Mucosa of descending colon (tissue), 3 donors: ENCODE results near the gene PTX4. TPM values are rescaled to one million over a fixed set of nuclear protein-coding genes. Genes with fewer than 3 reads are reported as not detected.

Experiments used
- ATAC-seq: fragments of 200-7000 bp; cut with Tn5 transposase; one replicate; pipeline ENCODE4 v1.9.1; 2020; ENCODE audit warnings: mild to moderate bottlenecking, moderate library complexity
- DNase-seq, 3 donors: peaks; one replicate each; pipeline ENCODE4 v3.0.0-alpha.2; 2020
- H3K36me3 ChIP-seq: fragments of 200-600 bp; one replicate; pipeline ENCODE4 v1.8.0; 2021; ENCODE audit warnings: low read depth, mild to moderate bottlenecking
- H3K4me1 ChIP-seq: fragments of 200-600 bp; one replicate; pipeline ENCODE4 v1.8.0; 2021; ENCODE audit warnings: low read depth, mild to moderate bottlenecking
- H3K4me3 ChIP-seq: fragments of 200-600 bp; one replicate; pipeline ENCODE4 v1.8.0; 2021; ENCODE audit warnings: mild to moderate bottlenecking
- H3K9me3 ChIP-seq: fragments of 200-600 bp; one replicate; pipeline ENCODE4 v1.8.0; 2021; ENCODE audit warnings: mild to moderate bottlenecking
- CTCF ChIP-seq: fragments of 200-600 bp; IDR thresholded peaks from one replicate; pipeline ENCODE4 v1.8.0; 2022; ENCODE audit warnings: antibody characterized with exemption, mild to moderate bottlenecking
- intact Hi-C, 2 donors: fragments of 100-400 bp; cut with DNase I in 1 of 2; cut with micrococcal nuclease in 1 of 2; formaldehyde crosslinking; loops; one replicate each; pipeline versions ENCODE4 v1.11.0 to v1.11.1; 2022; cut with DNase I, micrococcal nuclease
- total RNA-seq, 3 donors: library from RNA; stranded (reverse); fragmentation: NEBNext Ultra II Directional in 2 of 3; extraction: Animal tissue kit (Norgen Biotek cat#: 25700) in 2 of 3; gene quantifications; one replicate each; pipeline versions ENCODE4 v1.2.1 to v1.2.4, GENCODE V29; 2021 to 2023
- donor health status: DM: no; HTN: no; CAD: no; lungs with moderate emphysema.
- donor health status: DM: no; HTN: no; CAD: no.
- donor health status: DM: no; HTN: yes; CAD: no.

PTX4 gene
- total RNA-seq, 3 donors from 2014 or later = not detected

GRCh38 chr16:1519831-1520230, 31.1 kb upstream of the PTX4 start:
- TF ChIP-seq CTCF = no peak
- ATAC-seq (no peak), DNase-seq (no peak)
- Histone ChIP-seq H3K36me3 (no peaks in the 10 kb centered on the region), H3K4me1 (no peaks in the 10 kb centered on the region), H3K4me3 (no peak overlapping the region), H3K9me3 (no peaks in the 10 kb centered on the region)
- intact Hi-C loops = no loop called here

GRCh38 chr16:1518626-1519135, 29.9 kb upstream of the PTX4 start:
- TF ChIP-seq CTCF = no peak

DNA sequence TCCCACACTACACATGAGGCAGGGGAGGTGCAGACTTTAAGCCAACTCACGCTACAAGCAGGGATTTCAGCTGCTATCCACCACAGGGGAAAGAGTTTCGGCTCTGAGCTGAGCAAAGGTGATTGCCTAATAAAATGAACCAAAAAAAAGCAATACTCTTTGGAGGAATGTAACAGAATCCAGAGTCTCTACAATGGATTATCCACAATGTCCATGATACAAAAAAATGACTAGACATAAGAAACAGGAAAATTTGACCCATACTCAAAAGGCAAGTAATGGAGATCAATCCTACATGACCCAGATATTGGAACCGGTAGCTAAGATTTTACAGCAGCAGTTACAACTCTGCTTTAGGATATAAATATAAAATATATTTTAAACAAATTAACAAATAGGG, 25.8 kb upstream of the PTX4 start:
- DNase-seq (no peak), ATAC-seq (no peak)
- peaks cover 6% of the 10 kb centered on the region for H3K9me3 ChIP-seq
- no peak overlapping the region for H3K4me3 ChIP-seq
- TF ChIP-seq CTCF = no peak
- intact Hi-C loops = no loop called here
- H3K4me1 ChIP-seq = no peaks in the 10 kb centered on the region
- H3K36me3 ChIP-seq = no peaks in the 10 kb centered on the region

More at GRCh38 chr16:1518626-1519135, 29.9 kb upstream of the PTX4 start:
- ATAC-seq (no peak), DNase-seq (no peak)
- H3K4me1 ChIP-seq = no peaks in the 10 kb centered on the region
- intact Hi-C loops = no loop called here
- no peaks in the 10 kb centered on the region for H3K36me3 ChIP-seq
- H3K4me3 ChIP-seq = no peak overlapping the region
- peaks cover 6% of the 10 kb centered on the region for H3K9me3 ChIP-seq

DNA sequence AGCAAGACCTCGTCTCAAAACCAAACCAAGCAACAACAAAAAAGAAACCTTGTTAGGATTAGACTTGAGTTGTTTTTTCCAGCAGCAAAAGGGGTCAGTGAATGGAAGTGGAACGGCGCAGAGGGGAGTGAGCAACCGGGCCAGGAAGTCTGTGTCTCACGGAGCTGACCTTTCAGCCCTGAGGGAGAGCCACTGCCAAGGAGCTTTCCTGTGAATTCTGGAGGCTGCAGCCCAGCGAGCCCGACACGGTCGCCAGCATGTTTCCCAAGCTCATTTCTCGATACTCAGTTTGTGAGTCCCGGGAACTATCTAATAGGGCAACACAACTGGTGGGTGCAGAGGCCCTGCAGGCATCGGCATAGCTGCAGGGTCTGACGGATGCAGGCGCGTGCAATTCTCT, 24.0 kb upstream of the PTX4 start:
- Histone ChIP-seq H3K9me3 (peaks cover 6% of the 10 kb centered on the region), H3K4me1 (no peaks in the 10 kb centered on the region), H3K4me3 (no peak overlapping the region), H3K36me3 (no peaks in the 10 kb centered on the region)
- ATAC-seq (no peak), DNase-seq (no peak)
- intact Hi-C loops = no loop called here
- TF ChIP-seq CTCF = no peak

DNA sequence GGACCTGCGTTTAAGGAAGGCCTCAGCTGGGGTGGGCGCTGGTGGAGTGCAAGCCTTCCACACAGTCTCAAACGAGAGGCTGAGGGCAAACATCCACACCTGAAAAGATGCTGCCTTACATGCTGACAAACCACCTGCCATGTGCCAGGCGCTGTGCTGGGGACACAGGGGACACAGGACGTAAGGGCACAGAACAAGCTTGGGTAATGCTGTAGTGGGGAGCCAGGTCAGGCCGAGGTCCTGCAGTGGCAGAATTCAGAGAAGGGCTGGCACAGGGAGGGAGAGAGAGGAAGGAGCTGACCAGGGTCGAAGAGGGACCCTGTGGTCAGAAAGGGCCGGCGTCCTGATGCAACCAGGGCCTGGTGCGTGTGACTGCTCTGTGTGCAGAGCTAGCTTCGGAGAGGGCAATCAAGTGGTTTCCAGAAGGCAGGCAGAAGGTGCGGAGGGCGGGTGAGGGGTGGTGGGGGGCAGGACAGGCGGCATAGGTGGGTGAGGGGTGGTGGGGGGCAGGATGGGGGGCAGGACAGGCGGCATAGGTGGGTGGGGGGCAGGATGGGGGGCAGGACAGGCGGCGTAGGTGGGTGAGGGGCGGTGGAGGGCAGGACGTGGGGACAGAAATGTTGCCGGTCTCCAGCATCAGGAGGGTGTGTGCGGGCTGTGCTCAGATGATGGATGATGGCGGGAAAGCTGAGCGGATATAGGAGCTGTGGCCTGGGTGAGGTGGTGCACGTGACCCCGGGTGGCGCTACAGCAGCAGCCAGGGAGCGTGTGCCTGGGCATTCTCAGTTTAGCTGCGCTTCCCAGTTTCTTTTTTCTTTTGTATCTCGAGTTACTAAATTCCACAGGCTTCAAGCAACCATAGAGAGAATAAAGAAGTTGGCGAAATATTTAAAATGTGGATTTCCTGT, 23.2 kb upstream of the PTX4 start:
- H3K4me1 ChIP-seq = no peaks in the 10 kb centered on the region
- no peak for DNase-seq
- H3K36me3 ChIP-seq = no peaks in the 10 kb centered on the region
- TF ChIP-seq CTCF = no peak
- intact Hi-C loops = no loop called here
- H3K4me3 ChIP-seq = no peak overlapping the region
- ATAC-seq = no peak
- H3K9me3 ChIP-seq = peaks cover 6% of the 10 kb centered on the region
